Renal cortex interstitium (tissue), 11 donors: ENCODE data around the gene ZDHHC17. TPM values are rescaled to one million over a fixed set of nuclear protein-coding genes. Genes with fewer than 3 reads are reported as not detected.
"Not testable (repeated sequence)": the region's sequence is repeated elsewhere in the genome, so short reads cannot be mapped to it uniquely, and the experiment has no call there.

Experiments used
- DNase-seq, 11 donors: peaks; one replicate each; pipeline ENCODE4 v3.0.0-alpha.2; 2013; ENCODE audit warnings: low read depth in 9 of 11, low spot score in 4 of 11; ENCODE audit errors: extremely low read depth in 1 of 11
- polyA plus RNA-seq, 3 donors: library from polyadenylated mRNA; unstranded; fragments of 120-200 nt; gene quantifications; one replicate each; pipeline ENCODE4 v1.2.1, GENCODE V29; 2013; ENCODE audit not compliant: insufficient read length in 3 of 3

ZDHHC17 gene
- polyA plus RNA-seq, 3 donors: 53.2 to 89.3 (median 71.8) TPM

- no peak for DNase-seq
Observed at GRCh38 chr12:76755829-76756379, 8.0 kb upstream of the ZDHHC17 start.

DNA sequence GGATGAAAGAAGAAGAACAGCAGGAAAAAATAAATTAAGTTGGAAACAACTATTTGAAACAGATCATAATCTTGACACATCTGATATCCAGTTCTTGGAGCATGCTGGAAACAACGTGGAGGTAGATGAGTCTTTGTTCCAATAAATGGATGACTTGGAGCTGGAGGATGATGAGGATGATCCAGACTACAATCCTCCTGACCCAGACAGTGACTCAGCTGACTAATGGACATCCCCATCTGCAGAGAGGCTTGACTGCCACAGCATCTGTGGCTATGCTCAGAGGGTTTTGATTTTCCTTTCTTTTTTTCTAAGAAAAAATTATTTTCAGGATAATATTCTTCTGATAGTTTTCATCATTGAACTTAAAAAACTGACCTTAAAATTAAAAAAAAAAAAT lies 6.2 kb upstream of the ZDHHC17 start:
- no peak for DNase-seq

- DNase-seq: peak in 3 of 11 donors; percentile 8 to 28 (median 27)
Observed at GRCh38 chr12:76762601-76762980, 1.3 kb upstream of the ZDHHC17 start.

DNA sequence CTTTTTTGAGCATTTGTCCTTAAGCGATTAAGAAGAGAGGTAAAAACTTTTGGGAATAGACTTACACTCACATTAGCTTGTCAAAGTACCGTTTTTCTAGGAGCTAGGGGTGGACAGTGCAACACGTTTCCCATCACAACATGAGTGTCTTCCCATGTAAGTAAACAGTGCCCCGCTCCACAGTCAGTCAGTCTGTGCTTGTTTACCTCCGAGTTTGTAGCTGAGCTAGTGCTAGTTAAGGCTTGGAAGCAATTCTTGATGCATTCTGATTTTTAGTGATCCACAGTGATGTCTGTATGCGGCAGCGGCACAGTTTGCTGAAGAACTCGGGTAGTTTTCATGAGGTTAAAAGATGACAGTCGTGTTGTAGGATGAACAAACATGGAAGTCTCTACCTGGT lies 941 bp downstream of the ZDHHC17 start:
- peak in 3 of 11 donors; percentile 10 to 24 (median 15) for DNase-seq

GRCh38 chr12:76765598-76765997 lies 1.7 kb downstream of the ZDHHC17 start:
- DNase-seq: no peak

DNA sequence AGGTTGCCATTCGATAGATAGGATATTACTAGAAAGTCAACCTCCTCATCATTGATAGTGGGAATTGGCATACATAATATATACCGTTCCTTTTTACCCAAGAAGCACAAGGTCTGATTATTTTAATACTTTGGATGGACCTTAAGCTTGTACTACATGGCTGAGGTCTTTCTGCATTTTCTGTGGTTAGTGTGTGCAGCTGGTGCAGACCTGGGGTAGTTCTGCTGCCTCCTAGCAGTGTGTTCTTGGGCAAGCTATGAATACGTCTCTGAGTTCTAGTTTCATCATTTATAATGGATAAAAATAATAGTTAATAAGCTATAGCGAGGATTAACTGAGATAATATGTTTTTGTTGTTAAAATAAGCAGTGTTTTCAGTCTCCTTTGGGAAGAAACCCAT lies 2.2 kb downstream of the ZDHHC17 start:
- DNase-seq: no peak

DNA sequence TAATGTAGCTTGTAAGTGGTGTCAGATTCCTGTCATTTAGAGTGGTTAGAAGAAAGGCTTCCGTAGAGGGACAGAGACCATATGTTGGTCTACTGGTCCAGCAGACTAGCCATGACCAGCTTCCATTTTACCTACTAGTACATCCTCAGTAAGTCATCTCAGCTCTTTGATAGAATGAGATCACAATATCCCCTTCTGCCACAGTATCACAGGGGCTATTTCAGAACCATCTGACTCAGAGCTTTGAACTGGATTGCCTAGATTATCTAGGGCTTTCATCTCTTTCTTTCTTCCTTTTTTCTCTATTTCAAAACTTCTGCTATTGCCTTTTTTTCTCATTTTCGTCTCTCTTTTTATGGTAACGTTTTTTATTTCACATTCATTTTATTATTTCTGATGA lies 4.7 kb downstream of the ZDHHC17 start:
- DNase-seq: no peak

DNA sequence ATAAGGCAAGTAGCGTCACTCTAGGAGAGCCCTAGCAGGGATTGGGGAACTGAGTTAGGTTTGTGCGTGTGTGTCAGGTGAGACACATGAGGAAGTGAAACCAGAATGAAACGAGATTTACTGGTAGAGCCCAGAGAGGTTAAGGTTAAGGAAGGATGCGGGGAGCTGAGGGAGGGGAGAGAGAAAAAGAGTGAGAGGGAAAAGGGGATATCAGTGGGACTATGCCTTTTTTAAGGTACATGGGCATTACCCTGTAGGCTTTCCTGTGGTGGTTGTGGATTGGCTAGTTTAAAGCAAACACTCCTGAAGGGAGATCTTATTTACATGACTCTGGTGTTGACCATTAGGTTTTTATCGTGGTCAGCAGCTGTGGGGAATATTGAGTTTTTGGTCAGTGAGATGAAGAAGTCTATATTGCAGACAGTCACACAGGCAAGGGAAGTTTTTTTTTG lies 13.9 kb downstream of the ZDHHC17 start:
- no peak for DNase-seq

DNA sequence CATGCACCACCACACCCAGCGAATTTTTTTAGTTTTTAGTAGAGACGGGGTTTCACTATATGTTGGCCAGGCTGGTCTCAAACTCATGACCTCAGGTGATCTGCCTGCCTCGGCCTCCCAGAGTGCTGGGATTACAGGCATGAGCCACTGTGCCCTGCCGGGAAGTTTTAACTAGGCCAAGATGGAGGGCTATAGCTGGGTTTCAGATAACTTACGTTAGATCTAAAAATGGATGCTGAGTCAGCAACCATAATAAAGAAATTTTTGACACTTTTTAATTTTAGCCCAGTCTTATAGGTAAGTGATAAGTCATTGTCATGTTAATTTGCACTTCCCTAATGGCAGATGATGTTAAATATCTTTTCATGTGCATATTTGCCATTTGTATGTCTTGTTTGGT lies 14.4 kb downstream of the ZDHHC17 start:
- no peak for DNase-seq

- not testable (repeated sequence) for DNase-seq
Observed at GRCh38 chr12:76779310-76779709, 15.4 kb downstream of the ZDHHC17 start.

DNA sequence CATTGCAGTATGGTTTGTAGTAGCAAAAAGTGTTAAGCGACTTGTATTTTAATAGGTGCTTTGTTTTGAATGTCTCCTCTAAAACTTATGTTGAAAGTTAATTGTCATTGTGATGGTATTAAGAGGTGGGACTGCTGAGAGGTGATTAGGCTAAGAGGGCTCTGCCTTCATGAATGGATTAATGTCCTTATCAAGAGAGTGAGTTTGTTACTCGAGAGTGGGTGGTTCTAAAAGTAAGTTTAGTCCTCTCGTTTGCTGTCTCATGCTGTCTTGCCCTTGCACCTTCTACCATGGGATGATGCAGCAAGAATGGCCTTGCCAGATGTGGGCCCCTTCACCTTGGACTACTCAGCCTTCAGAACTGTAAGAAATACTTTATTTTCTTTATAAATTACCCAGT lies 17.4 kb downstream of the ZDHHC17 start:
- no peak for DNase-seq

DNA sequence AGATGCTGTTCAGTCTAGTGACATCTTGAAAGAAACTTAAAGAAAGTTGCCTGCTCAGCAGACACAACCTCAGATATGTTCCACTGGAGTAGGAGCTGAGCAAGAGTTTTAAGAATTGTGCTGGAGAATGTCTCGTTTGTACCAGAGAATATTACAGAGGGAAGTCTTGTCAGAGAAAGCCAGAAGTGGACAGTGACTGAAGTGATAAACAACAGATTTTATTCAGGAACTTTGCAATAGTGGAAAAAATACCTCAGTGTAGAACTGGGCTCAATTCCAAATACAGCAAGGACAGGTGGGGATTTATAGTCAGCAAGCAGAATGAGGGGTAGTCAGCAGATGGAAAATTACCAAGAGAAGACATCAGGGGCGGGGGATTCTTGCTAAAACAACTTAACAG lies 18.6 kb downstream of the ZDHHC17 start:
- no peak for DNase-seq

- no peak for DNase-seq
Observed at GRCh38 chr12:76784600-76785051, 20.7 kb downstream of the ZDHHC17 start.

DNA sequence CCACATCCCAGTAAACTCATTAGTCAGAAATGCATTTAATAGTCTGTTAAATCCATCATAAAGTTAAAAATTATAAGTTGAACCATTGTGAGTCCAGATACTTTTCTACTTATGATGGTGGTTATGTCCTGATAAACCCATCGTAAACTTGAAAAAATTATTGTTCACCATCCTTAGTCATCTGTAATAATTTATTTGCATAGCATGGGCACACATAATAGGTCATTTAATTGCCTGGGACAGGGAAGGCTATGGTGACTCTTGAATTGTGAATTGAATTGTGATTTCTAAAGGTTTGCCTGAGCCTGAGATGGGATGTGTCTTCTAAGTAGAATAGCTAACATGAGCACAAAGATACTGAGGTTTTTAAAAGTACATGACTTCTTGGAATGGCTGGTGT lies 21.5 kb downstream of the ZDHHC17 start:
- no peak for DNase-seq

GRCh38 chr12:76786986-76787385 lies 23.1 kb downstream of the ZDHHC17 start:
- no peak for DNase-seq

DNA sequence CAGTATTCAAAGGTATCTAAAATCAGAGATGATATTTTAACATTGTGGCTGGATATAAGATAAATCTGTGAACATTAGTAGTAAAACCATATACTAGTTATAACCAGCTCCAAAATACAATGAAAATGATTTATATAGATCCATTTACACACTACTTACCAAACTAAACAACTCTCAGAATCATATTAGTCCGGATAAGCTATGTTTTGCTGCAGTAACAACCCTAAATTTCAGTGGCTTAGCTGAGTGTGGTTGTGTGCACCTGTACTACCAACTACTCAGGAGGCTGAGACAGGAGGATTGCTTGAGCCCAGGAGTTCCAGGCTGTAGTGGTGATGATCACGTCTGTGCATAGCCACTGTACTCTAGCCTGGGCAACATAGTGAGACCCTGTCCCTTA lies 23.8 kb downstream of the ZDHHC17 start:
- DNase-seq: no peak

DNA sequence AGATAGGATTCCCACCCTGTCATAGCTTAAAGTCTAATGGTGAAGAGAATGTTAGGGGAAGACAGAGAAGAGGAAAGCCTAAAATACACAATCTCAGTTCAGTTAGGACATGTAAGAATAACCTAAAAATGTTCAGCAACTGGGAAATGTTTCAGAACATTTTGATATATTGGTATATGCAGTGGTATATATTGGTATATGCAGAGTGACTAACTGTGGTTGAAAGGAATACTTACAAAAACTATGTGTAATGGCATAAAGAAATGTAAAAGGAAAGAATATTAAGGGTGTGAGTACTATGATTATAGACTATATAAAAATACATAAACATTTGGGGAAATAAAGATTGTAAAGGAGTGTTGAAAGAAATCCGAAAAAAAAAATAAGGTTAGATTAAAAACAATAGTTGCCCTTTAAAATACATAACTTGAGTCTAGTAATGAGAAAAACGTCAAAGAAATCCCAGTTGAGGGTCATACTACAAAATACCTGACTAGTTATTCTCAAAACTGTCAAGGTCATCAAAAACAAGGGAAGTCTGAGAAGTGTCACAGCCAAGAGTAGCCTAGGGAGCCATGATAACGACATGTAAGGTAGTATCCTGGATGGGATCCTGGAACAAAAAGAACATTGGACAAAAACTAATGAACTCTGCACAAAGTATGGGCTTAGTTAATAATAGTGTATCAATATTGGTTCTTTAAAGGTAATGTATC lies 25.6 kb downstream of the ZDHHC17 start:
- DNase-seq: no peak

DNA sequence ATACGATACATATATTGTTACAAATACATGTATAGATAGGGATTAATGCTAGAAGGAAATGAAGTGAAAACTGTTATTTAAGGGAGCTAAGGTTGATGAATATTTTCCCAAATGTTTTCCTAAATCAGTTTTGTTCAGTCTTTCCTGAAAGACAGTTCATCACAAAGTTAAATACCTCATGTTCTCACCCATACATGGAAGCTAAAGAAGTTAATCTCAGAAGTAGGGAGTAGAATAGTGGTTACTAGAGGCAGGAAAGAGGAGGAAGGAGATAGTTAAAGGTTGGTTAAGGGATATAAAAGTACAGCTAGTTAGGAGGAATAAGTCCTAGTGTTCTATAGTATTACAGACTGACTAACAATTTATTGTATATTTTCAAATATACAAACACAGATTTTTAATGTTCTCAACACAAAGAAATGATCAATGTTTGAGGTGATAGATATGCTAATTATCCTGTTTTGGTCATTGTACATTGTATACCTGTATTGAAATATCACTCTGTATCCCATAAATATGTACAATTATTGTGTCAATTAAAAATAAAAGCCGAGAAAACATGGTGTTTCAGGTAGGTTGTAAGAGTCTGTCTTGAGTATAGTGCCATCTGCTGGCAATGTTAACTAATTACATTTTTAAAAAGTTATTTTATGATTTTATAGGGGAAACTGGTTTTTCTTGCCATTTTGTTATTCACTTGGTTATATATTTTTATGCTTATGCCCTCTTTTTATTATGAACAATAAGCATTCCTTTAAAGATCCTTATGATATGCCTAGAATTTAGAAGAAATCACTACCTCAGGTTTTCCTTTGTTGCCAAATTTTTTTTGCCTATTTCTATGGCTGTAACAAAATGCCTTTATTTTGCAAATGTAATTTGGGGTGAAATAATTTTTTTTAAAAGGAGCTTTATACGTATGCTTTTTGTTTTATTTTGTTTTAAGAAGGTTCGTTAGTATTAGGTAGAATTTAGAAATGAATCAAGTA lies 26.9 kb downstream of the ZDHHC17 start:
- DNase-seq: no peak

GRCh38 chr12:76792828-76793227 lies 28.9 kb downstream of the ZDHHC17 start:
- no peak for DNase-seq

DNA sequence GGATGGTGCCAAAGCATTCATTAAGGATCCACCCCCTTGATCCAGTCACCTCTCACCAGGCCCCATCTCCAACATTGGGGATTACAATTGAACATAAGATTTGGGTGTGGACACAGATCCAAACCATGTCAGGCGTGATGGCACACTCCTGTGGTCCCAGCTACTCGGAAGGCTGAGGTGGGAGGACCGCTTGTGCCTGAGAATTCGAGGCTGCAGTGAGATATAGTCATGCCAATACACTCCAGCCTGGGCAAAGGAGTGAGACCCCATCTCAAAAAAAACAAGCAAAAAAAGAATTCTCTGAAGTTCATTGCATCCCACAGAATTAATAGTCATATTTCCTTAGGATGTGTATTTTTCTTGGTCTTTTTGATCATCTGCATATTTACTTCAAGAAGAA lies 34.9 kb downstream of the ZDHHC17 start:
- DNase-seq: no peak
